ENCODE results near the gene IRGC. TPM values are rescaled to one million over a fixed set of nuclear protein-coding genes. Genes with fewer than 3 reads are reported as not detected.

Gene IRGC, protein sequence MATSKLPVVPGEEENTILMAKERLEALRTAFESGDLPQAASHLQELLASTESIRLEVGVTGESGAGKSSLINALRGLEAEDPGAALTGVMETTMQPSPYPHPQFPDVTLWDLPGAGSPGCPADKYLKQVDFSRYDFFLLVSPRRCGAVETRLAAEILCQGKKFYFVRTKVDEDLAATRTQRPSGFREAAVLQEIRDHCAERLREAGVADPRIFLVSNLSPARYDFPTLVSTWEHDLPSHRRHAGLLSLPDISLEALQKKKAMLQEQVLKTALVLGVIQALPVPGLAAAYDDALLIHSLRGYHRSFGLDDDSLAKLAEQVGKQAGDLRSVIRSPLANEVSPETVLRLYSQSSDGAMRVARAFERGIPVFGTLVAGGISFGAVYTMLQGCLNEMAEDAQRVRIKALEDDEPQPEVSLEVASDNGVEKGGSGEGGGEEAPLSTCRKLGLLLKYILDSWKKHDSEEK
- total RNA-seq: not detected

GRCh38 chr19:43715776-43716175 lies at the start of gene IRGC:
IRGC (plus strand) TSS chr19:43716076; CDS start chr19:43718559, 2,483 bp downstream.

DNA sequence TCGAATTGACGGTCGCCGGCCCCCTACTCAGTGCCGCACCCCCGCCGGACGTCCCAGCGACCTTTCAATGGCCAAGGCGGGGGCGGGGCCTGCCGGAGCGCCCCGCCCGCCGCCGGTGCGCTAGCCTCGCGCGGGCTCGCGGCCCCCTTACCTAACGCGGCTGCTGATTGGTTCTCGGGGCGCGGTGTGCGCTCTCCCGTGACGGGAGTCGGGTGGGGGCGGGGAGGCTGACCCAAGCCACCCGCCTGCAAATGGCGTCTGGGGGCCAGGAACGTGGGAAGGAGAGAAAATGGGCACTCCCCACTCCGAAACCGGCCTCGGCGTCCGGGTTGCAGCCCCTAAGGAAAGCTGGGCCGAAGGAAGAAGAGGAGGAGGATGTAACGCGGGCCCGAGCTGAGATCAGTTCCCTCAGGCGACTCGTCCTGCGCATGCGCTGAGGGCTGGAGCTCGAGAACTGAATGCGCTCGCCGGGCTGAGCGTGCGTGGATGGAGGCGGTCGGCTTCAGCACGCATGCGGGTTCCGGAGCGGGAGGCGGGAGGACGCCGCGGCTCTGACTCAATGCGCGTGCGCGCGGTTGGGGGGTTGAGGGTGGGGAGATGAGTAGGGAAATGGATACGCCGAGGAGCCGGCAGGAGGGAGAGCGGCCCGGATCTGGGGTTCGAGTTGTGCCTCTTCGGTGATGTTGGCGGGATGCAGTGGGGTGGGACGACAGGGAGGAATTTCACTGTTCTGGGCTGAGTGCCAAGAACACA lies 38.8 kb downstream of the IRGC start, which contains the start of gene SMG9:
SMG9 (minus strand) TSS at position 460 of the 753 bp plus-strand sequence. CDS start 4,221 bp downstream, outside the sequence.

Other genes with a start within 250 kb of the IRGC start
- 3.7 TPM for gene PHLDB3, start 211.3 kb upstream of the IRGC start, total RNA-seq
- 18.2 TPM for gene ETHE1, start 188.9 kb upstream of the IRGC start, total RNA-seq
- 1.8 TPM for gene ZNF575, start 182.9 kb upstream of the IRGC start, total RNA-seq
- 16.4 TPM for gene XRCC1, start 140.5 kb upstream of the IRGC start, total RNA-seq
- 8.1 TPM for gene PINLYP, start 140.3 kb upstream of the IRGC start, total RNA-seq
- gene IRGQ, start 119.9 kb upstream of the IRGC start, total RNA-seq: 134 TPM
- 11.1 TPM for gene ZNF576, start 119.5 kb upstream of the IRGC start, total RNA-seq
- gene SRRM5, start 104.0 kb upstream of the IRGC start, total RNA-seq: not detected
- gene ZNF428, start 96.4 kb upstream of the IRGC start, total RNA-seq: 107 TPM
- 93.2 TPM for gene CADM4, start 76.2 kb upstream of the IRGC start, total RNA-seq
- 3.7 TPM for gene PLAUR, start 45.9 kb upstream of the IRGC start, total RNA-seq
- 13.4 TPM for gene SMG9, start 38.9 kb downstream of the IRGC start, total RNA-seq
- gene KCNN4, start 64.9 kb downstream of the IRGC start, total RNA-seq: not detected
- 6.7 TPM for gene LYPD5, start 86.4 kb downstream of the IRGC start, total RNA-seq
- gene ZNF283, start 111.2 kb downstream of the IRGC start, total RNA-seq: 36.2 TPM
- gene ZNF404, start 167.9 kb downstream of the IRGC start, total RNA-seq: 9.5 TPM
- 25.6 TPM for gene ZNF45, start 219.2 kb downstream of the IRGC start, total RNA-seq
- gene ZNF221, start 235.2 kb downstream of the IRGC start, total RNA-seq: 20.3 TPM

Measured in diencephalon (tissue), 1 donor.